Cardiac atrium fibroblast (primary cell): ENCODE measurements around the gene PSPC1. TPM values are rescaled to one million over a fixed set of nuclear protein-coding genes. Genes with fewer than 3 reads are reported as not detected.

Source experiments
- total RNA-seq: library from RNA; depleted of rRNA; stranded (reverse); fragments of >200 nt; gene quantifications from 2 replicates; pipeline ENCODE4 v1.2.3, GENCODE V29; 2015

PSPC1 gene, protein sequence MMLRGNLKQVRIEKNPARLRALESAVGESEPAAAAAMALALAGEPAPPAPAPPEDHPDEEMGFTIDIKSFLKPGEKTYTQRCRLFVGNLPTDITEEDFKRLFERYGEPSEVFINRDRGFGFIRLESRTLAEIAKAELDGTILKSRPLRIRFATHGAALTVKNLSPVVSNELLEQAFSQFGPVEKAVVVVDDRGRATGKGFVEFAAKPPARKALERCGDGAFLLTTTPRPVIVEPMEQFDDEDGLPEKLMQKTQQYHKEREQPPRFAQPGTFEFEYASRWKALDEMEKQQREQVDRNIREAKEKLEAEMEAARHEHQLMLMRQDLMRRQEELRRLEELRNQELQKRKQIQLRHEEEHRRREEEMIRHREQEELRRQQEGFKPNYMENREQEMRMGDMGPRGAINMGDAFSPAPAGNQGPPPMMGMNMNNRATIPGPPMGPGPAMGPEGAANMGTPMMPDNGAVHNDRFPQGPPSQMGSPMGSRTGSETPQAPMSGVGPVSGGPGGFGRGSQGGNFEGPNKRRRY
- 28.8 and 30.0 TPM in 2 replicates for total RNA-seq

DNA sequence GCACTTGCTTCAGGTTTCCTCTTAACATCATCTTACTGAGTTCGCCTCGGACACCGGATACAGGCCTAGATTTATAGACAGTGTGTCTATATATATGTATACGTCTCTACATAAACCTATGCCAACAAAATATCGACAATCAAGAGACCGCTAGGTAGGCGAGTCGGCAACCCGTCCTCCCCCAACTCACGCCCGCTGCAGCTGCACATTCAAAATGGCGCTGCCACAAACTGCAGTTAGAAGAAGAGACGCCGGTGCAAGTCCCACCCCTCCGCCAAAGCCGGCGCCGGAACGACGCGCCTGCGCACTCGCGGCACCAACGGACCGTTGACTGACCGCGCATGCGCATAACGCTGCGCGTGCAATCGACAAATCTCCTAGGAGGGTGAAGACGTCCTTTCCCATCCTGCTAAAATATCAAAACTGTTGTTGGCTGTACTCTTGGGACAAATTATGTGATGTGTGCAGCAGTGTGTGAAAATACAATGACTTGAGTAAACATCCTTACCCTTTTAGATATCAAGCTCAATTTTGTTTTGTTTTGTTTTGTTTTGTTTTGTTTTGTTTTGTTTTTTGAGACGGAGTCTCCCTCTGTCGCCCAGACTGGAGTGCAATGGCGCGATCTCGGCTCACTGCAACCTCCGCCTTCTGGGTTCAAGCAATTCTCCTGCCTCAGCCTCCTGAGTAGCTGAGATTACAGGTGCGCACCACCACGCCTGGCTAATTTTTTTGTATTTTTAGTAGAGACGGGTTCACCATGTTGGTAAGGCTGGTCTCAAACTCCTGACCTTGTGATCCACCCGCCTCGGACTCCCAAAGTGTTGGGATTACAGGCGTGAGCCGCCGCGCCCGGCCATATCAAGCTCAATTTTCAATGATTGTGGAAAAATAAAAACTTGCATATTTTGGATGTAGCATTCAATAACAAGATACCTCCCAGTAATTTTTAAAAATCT lies at the start of gene PSPC1:
PSPC1 (minus strand) TSS at position 219 of the 956 bp plus-strand sequence; CDS start at position 31, 188 bp downstream.

Other genes with a start within 250 kb of the PSPC1 start
- gene TPTE2, start 221.4 kb downstream of the PSPC1 start, total RNA-seq, result not detected in 2 replicates
- 9.7 and 12.2 TPM in 2 replicates for gene MPHOSPH8, start 149.3 kb downstream of the PSPC1 start, total RNA-seq
- 9.2 and 11.0 TPM in 2 replicates for gene ZMYM5, start 80.7 kb upstream of the PSPC1 start, total RNA-seq
- 29.2 and 34.2 TPM in 2 replicates for gene ZMYM2, start 175.8 kb upstream of the PSPC1 start, total RNA-seq